GM06990 (cell line): Measurements from ENCODE around the gene INO80B.
A peak's percentile ranks its signal among the peaks of the same experiment; 100 is the strongest.

Experiments
- DNase-seq: peaks from one replicate; pipeline ENCODE4 v3.0.0-alpha.2; 2011; ENCODE audit not compliant: insufficient read length; ENCODE audit errors: extremely low read depth
- H3K27me3 ChIP-seq: replicated peaks from 2 replicates; pipeline ENCODE4 v1.6.0; 2011; ENCODE audit warnings: low read length; ENCODE audit not compliant: control insufficient read depth, insufficient read depth
- H3K36me3 ChIP-seq: 2 replicates; pipeline ENCODE4 v1.5.1; 2011; ENCODE audit warnings: low read length; ENCODE audit not compliant: control insufficient read depth, insufficient read depth
- H3K4me3 ChIP-seq: replicated peaks from 2 replicates; pipeline ENCODE4 v1.5.1; 2011; ENCODE audit warnings: low read depth, mild to moderate bottlenecking, control low read depth, low read length
- CTCF ChIP-seq: IDR thresholded peaks from 2 replicates; pipeline ENCODE4 v1.5.1; 2011; ENCODE audit warnings: low read length, control low read depth, mild to moderate bottlenecking, inconsistent platforms; ENCODE audit not compliant: insufficient read depth, poor library complexity, severe bottlenecking

The INO80B gene

DNA sequence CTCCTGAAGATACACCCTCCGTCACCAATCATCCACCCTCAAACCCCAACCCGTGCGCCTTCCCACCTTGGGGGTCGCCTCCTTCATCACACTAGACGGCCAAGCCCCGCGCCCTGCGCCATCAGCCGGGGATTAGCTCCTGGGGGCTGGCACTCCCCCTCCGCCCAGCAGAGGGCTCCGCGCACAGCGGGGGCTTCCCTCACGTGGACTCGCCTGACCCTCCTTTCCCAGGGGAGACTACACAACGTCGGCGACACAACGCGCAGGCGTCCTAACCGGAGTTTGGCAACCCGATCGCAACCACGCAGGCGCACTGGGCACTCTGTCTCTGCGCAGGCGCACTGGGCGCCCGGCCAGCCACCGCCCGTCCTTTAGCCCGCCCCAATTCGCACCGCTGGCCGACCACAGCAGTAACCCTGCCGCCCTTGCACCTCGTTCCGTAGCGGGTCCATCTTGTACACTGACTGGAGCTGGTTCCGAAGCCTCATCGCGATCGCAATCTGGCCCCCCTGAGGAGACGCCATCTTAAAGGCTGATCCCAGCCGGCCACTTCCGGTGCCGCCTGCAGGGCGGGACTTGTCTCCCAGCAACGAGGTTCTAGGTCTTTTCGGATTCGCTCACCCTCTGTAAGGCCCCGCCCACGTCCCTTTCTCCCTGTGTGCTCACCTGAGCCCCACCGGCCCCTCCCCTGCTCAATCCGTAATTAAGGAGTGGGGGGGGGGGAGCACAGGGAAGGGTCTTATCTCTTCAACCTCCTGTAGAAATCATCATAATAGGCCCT, 52.4 kb downstream of the INO80B start, which contains the start of gene PCGF1:
Gene PCGF1 (minus strand): TSS at position 551 of the 781 bp plus-strand sequence. CDS start 27 bp downstream, at position 524.
- Histone ChIP-seq H3K27me3 (no peaks in the 10 kb centered on the region), H3K36me3 (peaks cover 4% of the 10 kb centered on the region), H3K4me3 (peak within 1 kb of the TSS; percentile 93)
- peak; percentile 83 for TF ChIP-seq CTCF
- peak; percentile 99 for DNase-seq
